ENCODE results near the gene ASB8. TPM values are rescaled to one million over a fixed set of nuclear protein-coding genes. Genes with fewer than 3 reads are reported as not detected.
"Not testable (repeated sequence)": the region's sequence is repeated elsewhere in the genome, so short reads cannot be mapped to it uniquely, and the experiment has no call there.

ASB8 gene
- total RNA-seq, 1 donor = 23.7 TPM

DNA sequence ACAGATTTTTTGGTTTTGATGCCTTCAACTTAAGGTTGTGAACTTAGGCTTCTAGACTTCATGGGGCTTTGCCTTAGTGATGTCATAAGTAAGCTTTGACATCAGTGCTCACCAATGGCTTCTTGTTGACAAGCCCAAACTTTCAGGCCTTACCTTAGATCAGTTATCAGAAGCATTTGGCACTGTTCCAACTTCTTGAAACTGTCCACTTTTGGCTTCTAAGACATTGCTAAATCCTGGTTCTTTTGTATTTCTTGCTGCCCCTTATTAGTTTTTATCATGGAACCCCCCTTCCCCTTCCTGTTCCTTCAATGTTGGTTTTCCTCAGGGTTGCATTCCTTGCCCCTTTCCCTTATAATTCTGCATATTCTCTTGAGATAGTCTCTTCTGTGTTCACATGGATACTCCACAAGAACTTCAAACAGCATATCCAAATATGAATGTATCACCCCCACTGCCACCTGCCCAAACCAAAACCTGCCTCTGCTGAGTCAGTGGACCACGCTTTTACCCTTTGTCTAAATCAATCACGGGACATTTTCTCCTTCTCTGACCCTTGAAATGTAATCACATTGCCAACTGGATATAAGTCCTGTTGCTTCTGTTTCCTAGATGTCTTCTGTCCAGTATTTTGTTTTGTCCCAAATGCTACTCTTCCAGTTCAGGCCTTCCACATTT, 30.2 kb downstream of the ASB8 start:
- DNase-seq (ENCODE audit: low read depth) = no peak
- TF ChIP-seq CTCF (IDR thresholded peaks at IDR 0.05; ENCODE audit: insufficient read depth, low read depth, low read length) = no peak
- H3K4me3 ChIP-seq (ENCODE audit: low read depth, low read length) = no peak overlapping the region

DNA sequence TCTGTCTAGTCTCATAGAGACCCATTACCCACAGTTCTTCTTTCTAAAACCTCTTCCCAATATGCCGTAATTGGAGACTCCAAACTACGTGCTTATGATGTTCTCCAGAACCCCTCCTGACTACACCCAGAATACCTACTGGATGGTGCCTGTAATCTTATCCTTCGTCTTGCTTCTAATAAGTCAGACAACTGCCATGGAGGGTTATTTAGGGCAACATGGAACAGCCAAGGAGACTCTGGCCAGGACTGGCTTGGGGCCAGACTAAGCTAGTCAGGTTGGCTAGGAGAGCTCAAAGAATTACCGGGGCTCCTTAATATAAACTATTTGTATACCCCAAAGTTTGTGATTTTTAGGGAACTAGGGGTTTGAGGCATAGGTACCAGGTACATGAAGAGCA, 31.3 kb downstream of the ASB8 start:
- no peak for DNase-seq (ENCODE audit: low read depth)
- no peak overlapping the region for H3K4me3 ChIP-seq (ENCODE audit: low read depth, low read length)
- no peak for TF ChIP-seq CTCF (IDR thresholded peaks at IDR 0.05; ENCODE audit: insufficient read depth, low read depth, low read length)

DNA sequence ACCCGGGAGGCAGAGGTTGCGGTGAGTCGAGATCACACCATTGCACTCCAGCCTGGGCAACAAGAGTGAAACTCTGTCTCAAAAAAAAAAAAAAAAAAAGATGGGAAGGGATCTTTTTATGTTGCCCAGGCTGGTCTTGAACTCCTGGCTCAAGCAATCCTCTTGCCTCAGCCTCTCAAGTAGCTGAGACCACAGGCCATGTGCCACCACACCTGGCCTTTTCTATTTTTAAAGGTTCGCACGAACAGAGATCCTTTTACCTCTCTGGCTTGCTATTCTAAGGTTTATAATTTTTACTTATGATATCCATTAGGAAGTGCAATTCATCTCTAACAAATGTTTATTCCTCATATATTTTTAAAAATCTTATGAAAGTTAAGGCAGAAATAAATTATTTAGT, 31.8 kb downstream of the ASB8 start:
- not testable (repeated sequence) for DNase-seq (ENCODE audit: low read depth); H3K4me3 ChIP-seq (ENCODE audit: low read depth, low read length)

DNA sequence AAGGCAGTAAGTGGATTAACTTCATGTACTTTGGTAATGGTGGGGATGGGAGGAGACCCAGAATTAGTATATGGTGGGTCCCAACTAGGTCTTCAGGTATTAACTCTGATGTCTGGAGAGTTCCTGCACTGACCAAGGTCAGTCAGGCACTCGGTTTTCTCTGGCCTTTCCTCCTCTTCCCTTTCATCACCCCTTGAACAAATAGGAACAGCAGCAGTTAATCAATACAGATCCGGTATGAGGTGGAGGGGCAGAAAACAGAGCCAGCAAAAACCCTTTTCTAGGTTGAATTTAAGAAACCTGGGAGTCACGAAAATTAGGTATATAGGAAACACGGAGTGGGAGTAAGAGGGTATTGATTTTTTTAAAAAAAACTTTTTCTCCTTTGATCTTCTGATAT, 34.1 kb downstream of the ASB8 start:
- no peak for TF ChIP-seq CTCF (IDR thresholded peaks at IDR 0.05; ENCODE audit: insufficient read depth, low read depth, low read length)
- no peak overlapping the region for H3K4me3 ChIP-seq (ENCODE audit: low read depth, low read length)
- no peak for DNase-seq (ENCODE audit: low read depth)

DNA sequence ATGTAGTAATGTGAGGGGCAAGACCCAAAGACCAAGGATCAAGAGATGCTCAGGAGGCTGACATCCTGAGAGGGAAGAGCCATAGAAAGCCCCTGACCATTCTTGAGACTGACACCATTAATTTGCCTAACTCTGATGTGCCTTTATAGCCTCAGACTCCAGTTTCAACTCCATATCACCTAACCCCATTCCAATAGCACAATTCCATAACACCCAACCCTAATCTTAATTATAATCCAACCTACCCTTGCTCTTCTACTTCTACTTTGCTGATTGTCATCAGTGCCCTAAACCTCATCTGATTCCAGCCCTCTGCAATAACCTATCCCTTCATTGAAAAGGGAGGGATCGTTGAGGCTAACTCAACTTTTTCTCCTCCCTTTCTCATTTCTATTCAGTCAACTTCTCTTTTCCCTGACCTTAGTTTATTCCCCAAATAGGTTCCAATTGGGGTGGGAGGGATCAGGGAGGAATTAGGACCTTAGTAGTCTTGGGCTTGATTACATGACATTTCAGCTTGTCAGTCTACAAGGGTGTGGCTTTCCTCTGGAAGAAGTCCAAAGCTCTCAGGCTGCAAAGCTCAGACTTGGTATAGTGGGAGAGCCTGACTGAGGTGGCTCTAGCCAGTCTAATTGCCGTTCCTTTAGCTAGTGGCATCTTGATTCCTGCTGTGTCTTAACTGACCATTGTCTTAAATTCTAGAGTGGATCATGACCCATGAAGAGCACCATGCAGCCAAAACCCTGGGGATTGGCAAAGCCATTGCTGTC, 35.1 kb downstream of the ASB8 start:
- no peak overlapping the region for H3K4me3 ChIP-seq (ENCODE audit: low read depth, low read length)
- no peak for DNase-seq (ENCODE audit: low read depth)
- TF ChIP-seq CTCF (IDR thresholded peaks at IDR 0.05; ENCODE audit: insufficient read depth, low read depth, low read length) = no peak

DNA sequence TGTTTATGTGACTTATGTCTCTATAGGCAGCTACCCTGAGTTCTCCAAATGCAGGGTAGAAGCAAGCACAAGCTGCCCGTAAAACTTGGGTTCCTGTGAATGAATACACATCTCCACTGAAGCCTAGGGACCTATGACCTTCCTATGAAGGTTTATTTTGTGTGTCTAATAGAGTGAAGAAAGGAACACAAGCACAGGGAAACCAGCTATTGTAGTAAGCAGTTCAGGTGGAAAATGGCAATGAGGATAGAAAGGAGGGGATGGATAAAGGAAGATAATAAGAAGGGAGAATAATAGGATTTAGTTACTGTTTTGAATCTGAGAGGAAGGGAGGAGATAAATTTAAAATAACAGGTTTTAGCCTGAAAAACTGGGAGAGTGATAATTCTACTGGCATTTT, 35.8 kb downstream of the ASB8 start:
- TF ChIP-seq CTCF (IDR thresholded peaks at IDR 0.05; ENCODE audit: insufficient read depth, low read depth, low read length) = no peak
- H3K4me3 ChIP-seq (ENCODE audit: low read depth, low read length) = no peak overlapping the region
- no peak for DNase-seq (ENCODE audit: low read depth)

- peak overlapping the region; percentile 88 for H3K4me3 ChIP-seq (ENCODE audit: low read depth, low read length)
- no peak for DNase-seq (ENCODE audit: low read depth)
- no peak for TF ChIP-seq CTCF (IDR thresholded peaks at IDR 0.05; ENCODE audit: insufficient read depth, low read depth, low read length)
Observed at GRCh38 chr12:48119834-48120195, 37.5 kb downstream of the ASB8 start.
